Measurements from ENCODE around the gene ARMH3. TPM values are rescaled to one million over a fixed set of nuclear protein-coding genes. Genes with fewer than 3 reads are reported as not detected.

The ARMH3 gene
- total RNA-seq, 2 experiments from 2014 or later, result 22.8 to 23.9 TPM

GRCh38 chr10:101848894-101849351 lies 207.1 kb downstream of the ARMH3 start:
- Mint-ChIP-seq H3K27ac (no peak overlapping the region), H3K36me3 (ENCODE audit: low read depth) (peaks cover 3% of the 10 kb centered on the region), H3K27me3 (peaks cover 6% of the 10 kb centered on the region), H3K4me3 (no peak overlapping the region), H3K9me3 (no peaks in the 10 kb centered on the region), H3K4me1 (peaks cover 5% of the 10 kb centered on the region)
- DNase-seq, result no peak
- ChIA-PET CTCF (interaction anchor here (0.7 to 3.1 kb wide), 3 partner anchors 8 to 41 kb away, joined by 3 to 22 read pairs (median 5); no protein-coding TSS in a partner anchor), POLR2A (interaction anchor here (1.0 to 1.1 kb wide), 2 partner anchors 9 to 226 kb away, joined by 3 read pairs; no protein-coding TSS in a partner anchor)

- peaks cover 6% of the 10 kb centered on the region for H3K27me3 Mint-ChIP-seq
- ChIA-PET CTCF (interaction anchor here (0.6 to 3.1 kb wide), 4 partner anchors 7 to 230 kb away, joined by 3 to 22 read pairs (median 5); no protein-coding TSS in a partner anchor), POLR2A (interaction anchor here (1.0 to 1.1 kb wide), 2 partner anchors 8 to 226 kb away, joined by 3 read pairs; no protein-coding TSS in a partner anchor)
- H3K4me3 Mint-ChIP-seq, result no peak overlapping the region
- H3K27ac Mint-ChIP-seq, result no peak overlapping the region
- peaks cover 7% of the 10 kb centered on the region for H3K4me1 Mint-ChIP-seq
- H3K36me3 Mint-ChIP-seq (ENCODE audit: low read depth), result peaks cover 3% of the 10 kb centered on the region
- DNase-seq, result no peak
- no peaks in the 10 kb centered on the region for H3K9me3 Mint-ChIP-seq
Observed at GRCh38 chr10:101848408-101848807, 207.6 kb downstream of the ARMH3 start.

GRCh38 chr10:101845893-101846292 lies 210.1 kb downstream of the ARMH3 start:
- ChIA-PET CTCF (no interaction called here), POLR2A (no interaction called here)
- Mint-ChIP-seq H3K4me3 (no peak overlapping the region), H3K27me3 (peaks cover 18% of the 10 kb centered on the region), H3K4me1 (peaks cover 21% of the 10 kb centered on the region), H3K36me3 (ENCODE audit: low read depth) (peaks cover 3% of the 10 kb centered on the region), H3K27ac (no peak overlapping the region), H3K9me3 (no peaks in the 10 kb centered on the region)
- DNase-seq, result no peak

- peaks cover 19% of the 10 kb centered on the region for H3K27me3 Mint-ChIP-seq
- POLR2A ChIA-PET, result no interaction called here
- H3K4me1 Mint-ChIP-seq, result peaks cover 38% of the 10 kb centered on the region
- H3K4me3 Mint-ChIP-seq, result peak within 1 kb of the TSS; percentile 63
- peaks cover 3% of the 10 kb centered on the region for H3K36me3 Mint-ChIP-seq (ENCODE audit: low read depth)
- H3K27ac Mint-ChIP-seq, result no peak within 1 kb of the TSS
- CTCF ChIA-PET, result interaction anchor here (0.7 to 11.0 kb wide), 6 partner anchors 15 to 229 kb away, joined by 3 to 181 read pairs (median 28); partner anchors contain the start of gene OGA
- DNase-seq, result no peak
- H3K9me3 Mint-ChIP-seq, result no peaks in the 10 kb centered on the region
Observed at GRCh38 chr10:101843032-101844021, 212.6 kb downstream of the ARMH3 start, which contains the start of gene KCNIP2. KCNIP2 (minus strand) TSS chr10:101843800; CDS start chr10:101843568, 232 bp downstream.

- no peak for DNase-seq
- POLR2A ChIA-PET, result interaction anchor here (0.6 to 3.7 kb wide), 7 partner anchors 11 to 228 kb away, joined by 3 to 50 read pairs (median 5); partner anchors contain the start of gene OGA
Observed at GRCh38 chr10:101841826-101842225, 214.1 kb downstream of the ARMH3 start.

GRCh38 chr10:101840741-101841453 lies 215.1 kb downstream of the ARMH3 start:
- Mint-ChIP-seq H3K4me3 (peak overlapping the region; percentile 78), H3K27ac (peak overlapping the region; percentile 38), H3K27me3 (peaks cover 19% of the 10 kb centered on the region), H3K9me3 (no peaks in the 10 kb centered on the region), H3K36me3 (ENCODE audit: low read depth) (peaks cover 3% of the 10 kb centered on the region), H3K4me1 (peaks cover 42% of the 10 kb centered on the region)
- ChIA-PET POLR2A (interaction anchor here (0.6 to 3.7 kb wide), 13 partner anchors 8 to 278 kb away, joined by 3 to 50 read pairs (median 4); partner anchors contain the start of genes NPM3 and OGA), CTCF (interaction anchor here (0.6 to 11.0 kb wide), 65 partner anchors 9 to 1098 kb away, joined by 3 to 181 read pairs (median 5); partner anchors contain the start of genes ARMH3, HPS6, OGA and PPRC1)
- peak; percentile 80 for DNase-seq

More at GRCh38 chr10:101841826-101842225, 214.1 kb downstream of the ARMH3 start:
- Mint-ChIP-seq H3K36me3 (ENCODE audit: low read depth) (peaks cover 3% of the 10 kb centered on the region), H3K27me3 (peaks cover 19% of the 10 kb centered on the region), H3K9me3 (no peaks in the 10 kb centered on the region), H3K4me1 (peaks cover 38% of the 10 kb centered on the region), H3K27ac (no peak overlapping the region), H3K4me3 (no peak overlapping the region)
- CTCF ChIA-PET, result interaction anchor here (0.6 to 11.0 kb wide), 31 partner anchors 8 to 274 kb away, joined by 3 to 181 read pairs (median 11); partner anchors contain the start of genes ARMH3, HPS6 and OGA

GRCh38 chr10:101840102-101840684 lies 215.8 kb downstream of the ARMH3 start:
- DNase-seq, result peak; percentile 44
- H3K9me3 Mint-ChIP-seq, result no peaks in the 10 kb centered on the region
- POLR2A ChIA-PET, result interaction anchor here (0.6 to 3.7 kb wide), 11 partner anchors 9 to 279 kb away, joined by 3 to 50 read pairs (median 5); partner anchors contain the start of genes NPM3 and OGA
- H3K4me3 Mint-ChIP-seq, result peak overlapping the region; percentile 78
- peaks cover 47% of the 10 kb centered on the region for H3K4me1 Mint-ChIP-seq
- H3K27ac Mint-ChIP-seq, result peak overlapping the region; percentile 38
- peaks cover 3% of the 10 kb centered on the region for H3K36me3 Mint-ChIP-seq (ENCODE audit: low read depth)
- CTCF ChIA-PET, result interaction anchor here (0.6 to 11.0 kb wide), 58 partner anchors 8 to 1097 kb away, joined by 3 to 181 read pairs (median 5); partner anchors contain the start of genes ARMH3, HPS6, OGA and PPRC1
- peaks cover 19% of the 10 kb centered on the region for H3K27me3 Mint-ChIP-seq

- H3K27ac Mint-ChIP-seq, result no peak overlapping the region
- no peaks in the 10 kb centered on the region for H3K9me3 Mint-ChIP-seq
- H3K4me3 Mint-ChIP-seq, result peak overlapping the region; percentile 78
- peaks cover 3% of the 10 kb centered on the region for H3K36me3 Mint-ChIP-seq (ENCODE audit: low read depth)
- POLR2A ChIA-PET, result interaction anchor here (1.2 to 3.7 kb wide), 8 partner anchors 9 to 201 kb away, joined by 3 to 50 read pairs (median 4); partner anchors contain the start of genes NPM3 and OGA
- H3K27me3 Mint-ChIP-seq, result peaks cover 19% of the 10 kb centered on the region
- CTCF ChIA-PET, result interaction anchor here (0.6 to 11.0 kb wide), 24 partner anchors 8 to 293 kb away, joined by 3 to 181 read pairs (median 12); partner anchors contain the start of genes ARMH3, HPS6, OGA and PPRC1
- H3K4me1 Mint-ChIP-seq, result peaks cover 54% of the 10 kb centered on the region
- DNase-seq, result peak; percentile 68
Observed at GRCh38 chr10:101839416-101840063, 216.4 kb downstream of the ARMH3 start.

GRCh38 chr10:101839002-101839401 lies 217.0 kb downstream of the ARMH3 start:
- no peaks in the 10 kb centered on the region for H3K9me3 Mint-ChIP-seq
- peaks cover 14% of the 10 kb centered on the region for H3K27me3 Mint-ChIP-seq
- peaks cover under 1% of the 10 kb centered on the region for H3K36me3 Mint-ChIP-seq (ENCODE audit: low read depth)
- no peak for DNase-seq
- H3K4me3 Mint-ChIP-seq, result peak overlapping the region; percentile 78
- no peak overlapping the region for H3K27ac Mint-ChIP-seq
- ChIA-PET CTCF (interaction anchor here (0.6 to 11.0 kb wide), 14 partner anchors 7 to 275 kb away, joined by 3 to 181 read pairs (median 21); partner anchors contain the start of genes ARMH3 and OGA), POLR2A (interaction anchor here (1.3 to 3.7 kb wide), 4 partner anchors 8 to 202 kb away, joined by 4 to 50 read pairs (median 10); partner anchors contain the start of gene OGA)
- peaks cover 54% of the 10 kb centered on the region for H3K4me1 Mint-ChIP-seq

GRCh38 chr10:101838416-101838970 lies 217.5 kb downstream of the ARMH3 start:
- POLR2A ChIA-PET, result interaction anchor here (12.7 kb wide), 1 partner anchor 21 kb away, joined by 173 read pairs; the partner anchor contains the start of gene OGA
- Mint-ChIP-seq H3K27me3 (peaks cover 13% of the 10 kb centered on the region), H3K36me3 (ENCODE audit: low read depth) (no peaks in the 10 kb centered on the region), H3K4me1 (peaks cover 57% of the 10 kb centered on the region), H3K4me3 (peak overlapping the region; percentile 25), H3K27ac (no peak overlapping the region), H3K9me3 (no peaks in the 10 kb centered on the region)
- DNase-seq, result no peak
- CTCF ChIA-PET, result interaction anchor here (1.0 to 11.0 kb wide), 6 partner anchors 7 to 171 kb away, joined by 3 to 181 read pairs (median 21); partner anchors contain the start of gene OGA

Measured in activated CD4-positive, alpha-beta memory T cell treated with anti-CD3 and anti-CD28 coated beads, Interleukin-2, amount 10 ng/mL, durations not matched to agents 7 days and 5 days (primary cell).